HAP-1 (cell line): ENCODE measurements around the gene IFNL3.
"Not testable (repeated sequence)": the region's sequence is repeated elsewhere in the genome, so short reads cannot be mapped to it uniquely, and the experiment has no call there.

Experiments
- DNase-seq, 2 experiments: peaks; one replicate each; pipeline ENCODE4 v3.0.0-alpha.2; 2016 to 2020; ENCODE audit warnings: low spot score in 2 of 2
- H3K27me3 ChIP-seq: fragments of 250-450 bp; sonication (Bioruptor Pico); 2 replicates; pipeline ENCODE4 v1.5.1; 2020; ENCODE audit warnings: low read depth, mild to moderate bottlenecking, moderate library complexity
- H3K36me3 ChIP-seq: fragments of 250-450 bp; sonication (Bioruptor Pico); replicated peaks from 2 replicates; pipeline ENCODE4 v1.5.1; 2020; ENCODE audit warnings: mild to moderate bottlenecking
- H3K4me1 ChIP-seq: fragments of 250-450 bp; sonication (Bioruptor Pico); 2 replicates; pipeline ENCODE4 v1.5.1; 2020; ENCODE audit warnings: mild to moderate bottlenecking
- H3K4me3 ChIP-seq: fragments of 250-450 bp; sonication (Bioruptor Pico); 2 replicates; pipeline ENCODE4 v1.5.1; 2020; ENCODE audit warnings: mild to moderate bottlenecking, moderate library complexity
- H3K9me3 ChIP-seq: fragments of 250-450 bp; sonication (Bioruptor Pico); 2 replicates; pipeline ENCODE4 v1.5.1; 2020; ENCODE audit warnings: mild to moderate bottlenecking, moderate library complexity
- in situ Hi-C: fragments of 300-500 bp; cut with MboI; formaldehyde crosslinking; loops from 3 replicates; pipeline ENCODE4 v1.14.3; 2020; ENCODE audit warnings: low sequenced_read_pairs, inconsistent platforms, mixed read lengths

IFNL3 gene

DNA sequence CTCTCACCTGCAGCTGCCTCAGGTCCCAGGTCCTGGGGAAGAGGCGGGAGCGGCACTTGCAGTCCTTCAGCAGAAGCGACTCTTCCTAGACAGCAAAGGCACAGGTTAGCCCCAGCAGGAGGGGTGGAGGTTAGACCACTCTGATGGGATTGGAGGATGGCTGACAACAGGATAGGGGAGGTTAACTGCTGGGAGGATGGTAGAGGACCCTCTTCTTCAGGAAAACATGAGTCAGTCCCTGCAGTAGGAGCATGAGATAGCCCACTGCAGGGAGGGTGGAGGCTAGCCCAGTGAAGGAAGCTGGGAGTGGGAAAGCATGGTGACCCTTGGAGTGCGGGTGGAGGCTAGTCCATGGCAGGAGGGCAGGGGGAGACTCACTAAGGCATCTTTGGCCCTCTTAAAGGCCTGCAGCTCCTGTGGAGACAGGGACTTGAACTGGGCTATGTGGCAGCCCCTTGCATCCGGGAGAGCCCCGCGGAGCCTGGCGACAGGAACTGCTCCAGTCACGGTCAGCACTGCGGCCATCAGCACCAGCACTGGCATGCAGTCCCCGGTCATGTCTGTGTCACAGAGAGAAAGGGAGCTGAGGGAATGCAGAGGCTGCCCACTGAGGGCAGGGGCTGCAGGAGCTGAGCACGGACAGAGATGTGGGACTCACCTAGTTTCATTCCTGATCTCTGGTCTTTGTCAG, at the start of gene IFNL3:
TSS of gene IFNL3 (minus strand) at position 597 of the 691 bp plus-strand sequence. CDS start at position 558, 39 bp downstream.
- H3K4me3 ChIP-seq, in situ Hi-C loops, H3K9me3 ChIP-seq, H3K36me3 ChIP-seq, H3K4me1 ChIP-seq, H3K27me3 ChIP-seq, DNase-seq: not testable (repeated sequence)

DNA sequence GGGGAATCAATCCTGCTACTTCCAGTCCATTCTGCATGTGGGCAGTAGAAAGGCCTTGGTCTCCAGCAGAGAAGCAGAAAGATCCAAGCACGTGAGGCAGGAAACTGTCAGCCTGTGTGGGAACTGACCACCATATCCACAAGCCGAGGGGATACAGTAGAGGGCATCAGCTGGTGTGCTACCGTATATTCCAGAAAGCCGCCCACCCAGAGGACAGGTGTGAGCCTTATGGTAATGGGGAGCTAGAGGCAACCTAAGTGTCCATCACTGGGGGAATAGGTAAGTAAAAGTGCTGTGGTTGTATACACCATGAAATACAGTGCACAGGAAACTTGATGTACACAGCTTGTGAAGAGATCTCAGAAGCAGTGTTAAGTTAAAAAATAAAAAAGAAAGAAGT, 48.6 kb upstream of the IFNL3 start:
- Histone ChIP-seq H3K9me3 (no peaks in the 10 kb centered on the region), H3K4me1 (no peaks in the 10 kb centered on the region), H3K4me3 (no peak overlapping the region), H3K27me3 (peaks cover 11% of the 10 kb centered on the region; the same call in 1 of the 2 replicates), H3K36me3 (no peaks in the 10 kb centered on the region)
- in situ Hi-C loops, result no loop called here
- DNase-seq, result no peak

DNA sequence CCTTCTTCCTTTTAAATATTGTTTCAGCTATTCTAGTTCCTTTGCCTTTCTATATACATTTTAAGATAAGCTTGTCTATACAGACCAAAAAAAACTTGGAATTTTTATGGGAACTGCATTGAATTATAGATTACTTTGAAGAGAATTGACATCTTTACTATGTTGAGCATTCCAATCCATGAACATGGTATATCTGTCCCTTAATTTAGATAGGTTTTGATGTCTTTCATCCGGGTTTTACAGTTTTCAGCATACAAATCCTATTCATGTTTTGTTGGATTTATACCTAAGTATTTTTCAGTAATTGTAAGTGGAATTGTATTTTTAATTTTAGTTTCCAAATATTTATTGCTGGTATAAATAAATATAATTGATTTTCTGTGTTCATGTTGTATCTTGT, 39.2 kb upstream of the IFNL3 start:
- peaks cover 8% of the 10 kb centered on the region for H3K27me3 ChIP-seq
- peaks cover 2% of the 10 kb centered on the region; the same call in 1 of the 2 replicates for H3K9me3 ChIP-seq
- H3K36me3 ChIP-seq, result no peaks in the 10 kb centered on the region
- DNase-seq, result no peak
- H3K4me3 ChIP-seq, result no peak overlapping the region
- no peaks in the 10 kb centered on the region for H3K4me1 ChIP-seq
- in situ Hi-C loops, result no loop called here

DNA sequence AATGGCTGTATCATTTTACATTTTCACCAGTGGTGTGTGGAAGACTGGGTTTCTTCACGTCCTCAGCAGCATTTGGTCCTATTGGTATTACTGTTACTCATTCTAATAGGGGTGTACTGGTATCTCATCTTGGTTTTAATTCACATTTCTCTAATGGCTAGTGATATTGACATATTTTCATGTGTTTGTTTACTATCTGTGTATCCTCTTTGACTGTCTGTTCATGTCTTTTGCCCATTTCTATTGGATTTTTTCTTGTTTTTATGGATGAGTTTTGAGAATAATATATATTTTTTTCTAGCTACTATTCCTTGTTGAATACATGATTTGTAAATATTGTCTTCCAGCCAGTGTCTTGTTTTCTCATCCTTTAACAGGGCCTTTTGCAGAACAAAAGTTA, 37.2 kb upstream of the IFNL3 start:
- no peaks in the 10 kb centered on the region for H3K4me1 ChIP-seq
- peaks cover 11% of the 10 kb centered on the region for H3K27me3 ChIP-seq
- no peak for DNase-seq
- H3K9me3 ChIP-seq, result peaks cover 2% of the 10 kb centered on the region; the same call in 1 of the 2 replicates
- no peaks in the 10 kb centered on the region for H3K36me3 ChIP-seq
- no peak overlapping the region for H3K4me3 ChIP-seq
- in situ Hi-C loops, result no loop called here

DNA sequence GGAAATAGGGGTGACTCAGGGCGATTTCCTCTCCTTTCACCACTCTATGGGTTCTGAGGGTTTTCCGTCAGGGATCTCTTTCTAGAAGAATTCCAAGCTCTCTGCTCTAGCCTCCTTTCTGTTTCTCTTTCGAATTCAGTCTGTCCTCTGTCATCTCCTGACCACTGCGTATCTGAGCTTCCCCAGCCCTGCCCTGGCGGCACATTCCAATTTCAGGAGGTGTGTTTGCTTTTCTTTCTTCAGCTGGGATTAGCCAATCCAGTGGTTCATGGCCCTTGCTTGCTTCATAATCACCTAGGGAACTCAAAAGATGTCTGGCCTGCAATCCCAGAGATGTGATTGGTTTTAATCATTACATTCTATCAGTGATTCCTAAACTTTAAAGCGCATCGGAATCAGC, 32.8 kb upstream of the IFNL3 start:
- Histone ChIP-seq H3K9me3 (no peaks in the 10 kb centered on the region), H3K4me1 (no peaks in the 10 kb centered on the region), H3K27me3 (peaks cover 5% of the 10 kb centered on the region), H3K4me3 (no peak overlapping the region), H3K36me3 (no peaks in the 10 kb centered on the region)
- DNase-seq, result no peak
- in situ Hi-C loops, result no loop called here

DNA sequence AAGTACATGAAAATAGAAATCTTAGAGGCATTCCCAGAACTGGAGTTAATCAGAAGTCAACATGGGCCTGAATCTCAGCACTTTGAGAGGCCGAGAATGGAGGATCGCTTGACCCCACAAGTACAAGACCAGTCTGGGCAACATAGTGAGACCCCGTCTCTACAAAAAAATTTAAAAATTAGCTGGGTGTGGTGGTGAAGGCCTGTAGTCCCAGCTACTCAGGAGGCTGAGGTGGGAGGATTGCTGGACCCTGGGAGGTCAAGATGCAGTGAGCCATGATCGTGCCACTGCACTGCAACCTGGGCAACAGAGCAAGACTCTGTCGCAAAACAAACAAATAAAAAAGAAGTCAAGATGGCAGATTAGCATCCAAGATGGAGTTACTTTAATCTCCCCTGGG, 31.9 kb upstream of the IFNL3 start:
- Histone ChIP-seq H3K9me3 (no peaks in the 10 kb centered on the region), H3K4me1 (no peaks in the 10 kb centered on the region), H3K4me3 (no peak overlapping the region), H3K27me3 (peaks cover 5% of the 10 kb centered on the region), H3K36me3 (no peaks in the 10 kb centered on the region)
- DNase-seq, result no peak
- in situ Hi-C loops, result no loop called here

DNA sequence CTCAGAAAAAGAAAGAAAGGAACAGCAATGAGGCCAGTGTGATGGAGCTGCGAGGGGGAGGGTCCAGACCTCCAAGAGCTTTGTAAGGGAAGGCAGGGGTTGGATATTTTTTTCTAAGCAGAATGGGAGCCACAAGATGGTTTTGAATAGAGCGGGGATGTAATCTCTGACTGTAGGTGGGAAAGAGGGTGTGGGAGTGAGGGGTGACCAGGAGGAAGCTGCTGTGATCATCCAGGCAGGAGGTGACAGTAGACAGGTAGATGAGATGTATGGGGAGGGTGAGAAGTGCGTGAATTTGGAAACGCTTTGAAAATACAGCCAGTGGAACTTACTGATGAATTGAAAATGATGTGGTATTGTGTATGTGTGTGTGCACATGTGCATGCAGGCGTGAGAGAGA, 30.8 kb upstream of the IFNL3 start:
- no peak overlapping the region for H3K4me3 ChIP-seq
- no peaks in the 10 kb centered on the region for H3K4me1 ChIP-seq
- H3K36me3 ChIP-seq, result no peaks in the 10 kb centered on the region
- no peak for DNase-seq
- no peaks in the 10 kb centered on the region for H3K9me3 ChIP-seq
- in situ Hi-C loops, result no loop called here
- H3K27me3 ChIP-seq, result peaks cover 5% of the 10 kb centered on the region

DNA sequence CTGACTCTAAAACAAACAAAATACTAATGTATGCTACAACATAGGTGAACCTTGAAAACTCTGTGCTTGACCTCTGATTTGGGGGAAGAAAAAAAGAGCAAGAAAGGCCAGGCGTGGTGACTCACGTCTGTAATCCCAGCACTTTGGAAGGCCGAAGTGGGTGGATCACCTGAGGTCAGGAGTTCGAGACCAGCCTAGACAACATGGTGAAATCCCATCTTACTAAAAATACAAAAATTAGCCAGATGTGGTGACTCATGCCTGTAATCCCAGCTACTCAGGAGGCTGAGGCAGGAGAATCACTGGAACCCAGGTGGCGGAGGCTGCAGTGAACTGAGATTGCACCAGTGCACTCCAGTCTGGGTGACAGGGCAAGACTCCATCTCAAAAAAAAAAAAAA, 29.1 kb upstream of the IFNL3 start:
- H3K9me3 ChIP-seq, H3K36me3 ChIP-seq, H3K4me3 ChIP-seq, H3K4me1 ChIP-seq, DNase-seq, H3K27me3 ChIP-seq, in situ Hi-C loops: not testable (repeated sequence)

DNA sequence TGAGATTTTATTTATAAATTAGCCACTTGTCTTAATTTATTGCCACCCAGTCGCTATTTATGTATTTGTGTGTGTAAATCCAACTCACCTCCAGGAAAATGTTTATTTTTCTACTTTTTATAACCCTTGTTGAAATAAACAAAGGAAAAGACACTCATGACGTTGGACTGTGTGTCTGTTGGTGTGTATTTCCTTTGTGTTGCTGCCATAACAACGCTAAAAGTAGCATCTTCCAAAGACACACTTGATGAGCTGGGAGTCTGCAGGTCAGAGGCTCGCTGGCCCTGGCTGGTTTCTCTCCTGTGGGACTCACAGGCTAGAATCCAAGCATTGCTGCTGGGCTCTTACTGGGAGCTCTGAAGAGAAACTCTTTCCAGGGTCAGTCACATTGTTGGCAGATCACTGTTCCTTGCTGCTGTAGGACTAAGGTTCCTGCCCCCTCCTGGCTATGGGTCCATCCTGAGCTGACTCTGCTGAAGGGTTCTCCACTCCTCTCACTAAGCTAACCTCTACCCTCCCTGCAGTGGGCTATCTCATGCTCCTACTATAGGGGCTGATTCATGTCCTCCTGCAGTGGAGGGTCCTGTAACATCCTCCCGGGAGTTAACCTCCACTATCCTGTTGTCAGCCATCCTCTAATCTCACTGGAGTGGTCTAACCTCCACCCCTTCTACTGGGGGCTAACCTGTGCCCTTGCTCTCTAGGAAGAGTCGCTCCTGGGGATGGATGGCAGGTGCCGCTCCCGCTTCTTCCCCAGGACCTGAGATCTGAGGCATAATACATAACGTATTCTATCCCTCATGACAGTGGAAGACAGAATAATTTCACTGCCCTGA, 25.4 kb upstream of the IFNL3 start:
- no peak overlapping the region for H3K4me3 ChIP-seq
- no peak for DNase-seq
- no peaks in the 10 kb centered on the region for H3K27me3 ChIP-seq
- in situ Hi-C loops, result no loop called here
- no peaks in the 10 kb centered on the region for H3K9me3 ChIP-seq
- H3K36me3 ChIP-seq, result no peaks in the 10 kb centered on the region
- H3K4me1 ChIP-seq, result no peaks in the 10 kb centered on the region

DNA sequence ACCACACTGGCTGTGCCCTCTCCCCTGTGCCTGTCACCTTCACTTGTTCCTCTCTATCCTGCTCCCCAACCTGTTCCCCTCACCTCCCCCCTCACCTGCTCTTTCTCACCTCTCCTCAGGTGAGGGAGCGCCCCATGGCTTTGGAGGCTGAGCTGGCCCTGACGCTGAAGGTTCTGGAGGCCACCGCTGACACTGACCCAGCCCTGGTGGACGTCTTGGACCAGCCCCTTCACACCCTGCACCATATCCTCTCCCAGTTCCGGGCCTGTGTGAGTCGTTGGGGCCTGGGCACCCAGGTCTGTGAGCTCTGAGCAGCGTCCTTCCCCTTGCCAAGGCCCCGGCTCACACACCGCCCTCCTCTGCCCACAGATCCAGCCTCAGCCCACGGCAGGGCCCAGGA, 24.6 kb upstream of the IFNL3 start:
- H3K9me3 ChIP-seq, H3K36me3 ChIP-seq, H3K4me3 ChIP-seq, H3K4me1 ChIP-seq, H3K27me3 ChIP-seq, in situ Hi-C loops, DNase-seq: not testable (repeated sequence)

DNA sequence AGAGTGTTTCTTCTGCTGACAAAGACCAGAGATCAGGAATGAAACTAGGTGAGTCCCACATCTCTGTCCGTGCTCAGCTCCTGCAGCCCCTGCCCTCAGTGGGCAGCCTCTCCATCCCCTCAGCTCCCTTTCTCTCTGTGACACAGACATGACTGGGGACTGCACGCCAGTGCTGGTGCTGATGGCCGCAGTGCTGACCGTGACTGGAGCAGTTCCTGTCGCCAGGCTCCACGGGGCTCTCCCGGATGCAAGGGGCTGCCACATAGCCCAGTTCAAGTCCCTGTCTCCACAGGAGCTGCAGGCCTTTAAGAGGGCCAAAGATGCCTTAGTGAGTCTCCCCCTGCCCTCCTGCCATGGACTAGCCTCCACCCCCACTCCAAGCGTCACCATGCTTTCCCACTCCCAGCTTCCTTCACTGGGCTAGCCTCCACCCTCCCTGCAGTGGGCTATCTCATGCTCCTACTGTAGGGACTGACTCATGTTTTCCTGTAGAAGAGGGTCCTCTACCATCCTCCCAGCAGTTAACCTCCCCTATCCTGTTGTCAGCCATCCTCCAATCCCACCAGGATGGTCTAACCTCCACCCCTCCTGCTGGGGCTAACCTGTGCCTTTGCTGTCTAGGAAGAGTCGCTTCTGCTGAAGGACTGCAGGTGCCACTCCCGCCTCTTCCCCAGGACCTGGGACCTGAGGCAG, 23.9 kb upstream of the IFNL3 start:
- H3K4me1 ChIP-seq, H3K9me3 ChIP-seq, H3K36me3 ChIP-seq, H3K4me3 ChIP-seq, H3K27me3 ChIP-seq, DNase-seq, in situ Hi-C loops: not testable (repeated sequence)

DNA sequence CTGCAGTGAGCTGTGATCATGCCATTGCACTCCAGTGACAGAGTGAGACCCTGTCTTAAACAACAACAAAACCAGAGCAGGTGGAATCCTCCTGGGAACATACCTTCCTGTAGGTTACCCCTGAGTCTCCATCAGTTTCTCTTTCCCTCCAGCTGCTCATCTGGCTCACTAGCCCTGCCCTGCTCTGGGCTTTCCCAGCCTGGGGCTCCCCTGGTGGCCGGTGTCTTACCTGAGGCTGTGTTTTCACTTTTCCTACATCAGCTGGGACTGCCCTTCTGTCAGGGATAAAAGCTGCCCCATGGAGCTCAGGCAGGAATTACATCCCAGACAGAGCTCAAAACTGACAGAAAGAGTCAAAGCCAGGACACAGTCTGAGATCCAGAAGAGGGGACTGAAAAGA, 23.3 kb upstream of the IFNL3 start, which contains the start of gene IFNL2:
TSS of gene IFNL2 (plus strand) at position 312 of the 400 bp plus-strand sequence. CDS start 173 bp downstream, outside the sequence.
- H3K4me3 ChIP-seq, H3K36me3 ChIP-seq, DNase-seq, H3K27me3 ChIP-seq, H3K4me1 ChIP-seq, in situ Hi-C loops, H3K9me3 ChIP-seq: not testable (repeated sequence)

DNA sequence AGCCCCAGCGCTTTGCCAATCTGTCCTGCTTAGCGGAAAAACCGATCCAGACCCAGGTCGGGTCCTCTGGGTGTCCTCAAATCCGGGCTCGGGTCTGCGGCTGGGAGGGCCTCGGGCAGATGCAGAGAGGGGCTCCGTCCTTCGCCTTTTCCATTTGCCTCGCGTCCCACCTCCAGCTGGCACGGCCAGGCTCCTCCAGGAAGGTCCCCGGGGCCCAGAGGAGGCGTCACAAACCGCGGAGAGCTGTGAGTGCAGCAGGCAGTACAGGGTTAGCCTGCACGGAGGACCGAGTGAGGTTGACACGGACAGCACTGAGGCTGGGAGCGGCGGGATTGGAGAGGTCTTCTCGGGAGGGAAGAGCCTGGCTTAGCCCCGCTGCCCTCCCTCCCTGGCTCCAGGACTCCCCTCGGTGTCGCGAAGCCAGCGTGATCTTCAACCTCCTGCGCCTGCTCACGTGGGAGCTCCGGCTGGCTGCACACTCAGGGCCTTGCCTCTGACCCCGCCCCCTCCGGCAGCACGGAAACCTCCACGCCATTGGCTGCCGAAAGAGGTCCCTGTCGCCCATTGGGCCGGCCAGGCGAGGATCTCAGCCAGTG, 20.6 kb upstream of the IFNL3 start:
- in situ Hi-C loops, result no loop called here
- no peaks in the 10 kb centered on the region for H3K36me3 ChIP-seq
- H3K4me3 ChIP-seq, result no peak overlapping the region
- H3K9me3 ChIP-seq, result no peaks in the 10 kb centered on the region
- H3K4me1 ChIP-seq, result no peaks in the 10 kb centered on the region
- H3K27me3 ChIP-seq, result no peaks in the 10 kb centered on the region
- no peak for DNase-seq
